ENCODE measurements around the gene ALDH1L1. TPM values are rescaled to one million over a fixed set of nuclear protein-coding genes. Genes with fewer than 3 reads are reported as not detected.

The ALDH1L1 gene
- 0.14 to 0.76 TPM (median 0.39 TPM) in 5 replicates for total RNA-seq (2022; extraction: Qiagen RNA extraction)

GRCh38 chr3:126180477-126181397 lies at the start of gene ALDH1L1:
Gene ALDH1L1 (minus strand): TSS chr3:126180586. CDS start chr3:126160979, 19,607 bp downstream.

GRCh38 chr3:126083913-126084767 lies 96.2 kb downstream of the ALDH1L1 start, which contains the start of gene SLC41A3:
Gene SLC41A3 (minus strand): TSS chr3:126084124. CDS start chr3:126068219, 15,905 bp downstream.

Other genes with a start within 250 kb of the ALDH1L1 start
- not detected in 5 replicates for gene ROPN1B, start 211.4 kb downstream of the ALDH1L1 start, total RNA-seq (2022; extraction: Qiagen RNA extraction)
- 23.9 to 26.3 TPM (median 24.7 TPM) in 5 replicates for gene SLC41A3, start 96.5 kb downstream of the ALDH1L1 start, total RNA-seq (2022; extraction: Qiagen RNA extraction)
- gene KLF15, start 176.8 kb upstream of the ALDH1L1 start, total RNA-seq (2022; extraction: Qiagen RNA extraction) = 0.42 to 0.56 TPM (median 0.43 TPM) in 5 replicates
- not detected in 5 replicates for gene CFAP100, start 214.3 kb upstream of the ALDH1L1 start, total RNA-seq (2022; extraction: Qiagen RNA extraction)